ENCODE results near the gene SKA2.
"Not testable (repeated sequence)": the region's sequence is repeated elsewhere in the genome, so short reads cannot be mapped to it uniquely, and the experiment has no call there.

The SKA2 gene

DNA sequence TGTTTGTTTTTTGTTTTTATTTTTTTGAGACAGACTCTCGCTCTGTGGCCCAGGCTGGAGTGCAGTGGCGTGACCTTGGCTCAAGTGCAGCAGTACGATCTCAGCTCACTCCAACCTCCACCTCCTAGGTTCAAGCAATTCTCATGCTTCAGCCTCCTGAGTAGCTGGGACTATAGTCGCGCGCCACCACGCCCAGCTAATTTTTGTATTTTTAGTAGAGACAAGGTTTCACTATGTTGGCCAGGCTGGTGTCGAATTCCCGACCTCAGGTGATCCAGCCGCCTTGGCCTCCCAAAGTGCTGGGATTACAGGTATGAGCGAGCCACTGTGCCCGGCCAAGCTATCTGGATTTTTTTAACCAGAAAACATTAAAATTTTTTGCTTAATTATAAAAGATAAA lies 64.4 kb downstream of the SKA2 start:
- not testable (repeated sequence) for H3K9me3 ChIP-seq (ENCODE audit: control insufficient read depth, low read length); H3K4me1 ChIP-seq (ENCODE audit: control insufficient read depth, insufficient read depth, low read length); H3K9ac ChIP-seq (ENCODE audit: low read length); H3K27me3 ChIP-seq (ENCODE audit: control insufficient read depth, insufficient read depth, low read length); H3K36me3 ChIP-seq (ENCODE audit: control insufficient read depth, insufficient read depth, low read length); H3K4me3 ChIP-seq (ENCODE audit: low read length)

DNA sequence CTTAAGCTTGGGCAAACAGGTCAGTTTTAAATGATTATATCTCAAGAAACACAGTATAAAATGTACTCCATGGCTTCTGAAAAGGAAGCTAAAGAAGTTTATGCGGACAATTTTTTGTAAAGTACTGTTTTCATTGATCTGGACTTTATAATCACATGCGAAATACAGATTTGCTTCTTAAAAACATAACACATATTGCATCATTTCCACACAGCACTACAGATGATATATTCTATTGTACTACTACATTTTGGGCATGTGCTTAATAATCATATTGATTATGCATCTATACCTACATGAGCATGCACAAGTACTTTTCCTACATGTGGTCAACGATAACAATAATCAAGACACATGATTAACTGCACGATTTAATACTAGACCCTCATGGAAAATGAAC lies 70.8 kb downstream of the SKA2 start:
- Histone ChIP-seq H3K4me3 (ENCODE audit: low read length) (no peak overlapping the region), H3K9ac (ENCODE audit: low read length) (no peak overlapping the region), H3K36me3 (ENCODE audit: control insufficient read depth, insufficient read depth, low read length) (no peaks in the 10 kb centered on the region), H3K27me3 (ENCODE audit: control insufficient read depth, insufficient read depth, low read length) (no peaks in the 10 kb centered on the region), H3K9me3 (ENCODE audit: control insufficient read depth, low read length) (no peaks in the 10 kb centered on the region), H3K4me1 (ENCODE audit: control insufficient read depth, insufficient read depth, low read length) (no peaks in the 10 kb centered on the region)

DNA sequence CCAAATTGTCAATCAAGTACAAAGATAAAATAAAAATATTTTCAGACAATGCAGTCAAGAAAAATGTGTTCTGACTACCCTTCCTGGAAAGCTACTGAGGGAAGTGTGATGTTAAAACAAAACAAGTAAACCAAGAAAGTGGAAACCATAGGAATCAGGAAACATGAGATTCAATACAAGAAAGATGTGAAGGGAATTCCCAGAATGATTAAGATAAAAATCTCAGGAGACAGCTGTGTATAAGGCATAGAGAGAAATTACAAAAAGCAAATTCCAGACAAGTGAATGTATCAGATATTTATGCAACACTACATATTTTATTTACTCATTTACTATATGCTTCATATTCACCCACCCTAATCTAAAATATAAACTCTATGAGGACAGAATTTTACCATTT lies 80.5 kb downstream of the SKA2 start:
- Histone ChIP-seq H3K4me1 (ENCODE audit: control insufficient read depth, insufficient read depth, low read length) (no peaks in the 10 kb centered on the region), H3K27me3 (ENCODE audit: control insufficient read depth, insufficient read depth, low read length) (no peaks in the 10 kb centered on the region), H3K4me3 (ENCODE audit: low read length) (no peak overlapping the region), H3K9ac (ENCODE audit: low read length) (no peak overlapping the region), H3K9me3 (ENCODE audit: control insufficient read depth, low read length) (no peaks in the 10 kb centered on the region), H3K36me3 (ENCODE audit: control insufficient read depth, insufficient read depth, low read length) (no peaks in the 10 kb centered on the region)

DNA sequence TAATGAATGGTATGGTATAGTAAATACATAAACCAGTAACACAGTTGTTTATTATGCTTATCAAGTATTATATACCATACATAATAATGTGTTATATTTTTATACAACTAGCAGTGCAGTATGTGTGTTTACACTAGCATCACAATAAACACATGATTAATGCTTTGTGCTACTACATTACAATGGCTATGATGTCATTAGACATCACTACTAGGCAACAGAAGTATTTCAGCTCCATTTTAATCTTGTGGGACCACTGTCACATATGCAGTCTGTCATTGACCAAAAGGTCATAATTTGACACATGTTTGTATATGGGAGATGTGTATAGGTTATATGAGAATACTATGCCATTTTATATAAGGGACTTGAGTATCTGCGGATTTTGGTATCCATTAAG lies 81.0 kb downstream of the SKA2 start:
- H3K9me3 ChIP-seq (ENCODE audit: control insufficient read depth, low read length), result no peaks in the 10 kb centered on the region
- H3K36me3 ChIP-seq (ENCODE audit: control insufficient read depth, insufficient read depth, low read length), result no peaks in the 10 kb centered on the region
- H3K27me3 ChIP-seq (ENCODE audit: control insufficient read depth, insufficient read depth, low read length), result no peaks in the 10 kb centered on the region
- no peak overlapping the region for H3K4me3 ChIP-seq (ENCODE audit: low read length)
- no peak overlapping the region for H3K9ac ChIP-seq (ENCODE audit: low read length)
- H3K4me1 ChIP-seq (ENCODE audit: control insufficient read depth, insufficient read depth, low read length), result no peaks in the 10 kb centered on the region

DNA sequence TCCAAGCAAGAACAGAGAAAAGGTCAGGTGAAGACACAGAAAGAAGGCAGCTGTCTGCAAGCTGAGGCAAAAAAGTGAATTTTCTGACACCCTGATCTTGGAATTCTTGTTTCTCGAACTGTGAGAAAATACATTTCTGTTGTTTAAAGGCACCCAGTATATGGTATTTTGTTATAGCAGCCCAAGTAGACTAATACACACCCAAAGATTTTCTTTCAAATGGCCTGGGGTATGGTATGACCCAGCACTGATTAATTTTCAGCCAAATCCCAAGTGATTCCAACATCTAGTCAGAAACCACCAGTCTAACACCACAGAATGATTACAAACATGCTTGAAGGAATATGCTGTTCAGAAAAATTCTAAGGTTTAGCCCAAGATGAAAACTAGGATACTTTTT lies 85.1 kb downstream of the SKA2 start:
- H3K9ac ChIP-seq (ENCODE audit: low read length), result no peak overlapping the region
- no peaks in the 10 kb centered on the region for H3K9me3 ChIP-seq (ENCODE audit: control insufficient read depth, low read length)
- H3K27me3 ChIP-seq (ENCODE audit: control insufficient read depth, insufficient read depth, low read length), result no peaks in the 10 kb centered on the region
- no peaks in the 10 kb centered on the region for H3K36me3 ChIP-seq (ENCODE audit: control insufficient read depth, insufficient read depth, low read length)
- no peaks in the 10 kb centered on the region for H3K4me1 ChIP-seq (ENCODE audit: control insufficient read depth, insufficient read depth, low read length)
- no peak overlapping the region for H3K4me3 ChIP-seq (ENCODE audit: low read length)

DNA sequence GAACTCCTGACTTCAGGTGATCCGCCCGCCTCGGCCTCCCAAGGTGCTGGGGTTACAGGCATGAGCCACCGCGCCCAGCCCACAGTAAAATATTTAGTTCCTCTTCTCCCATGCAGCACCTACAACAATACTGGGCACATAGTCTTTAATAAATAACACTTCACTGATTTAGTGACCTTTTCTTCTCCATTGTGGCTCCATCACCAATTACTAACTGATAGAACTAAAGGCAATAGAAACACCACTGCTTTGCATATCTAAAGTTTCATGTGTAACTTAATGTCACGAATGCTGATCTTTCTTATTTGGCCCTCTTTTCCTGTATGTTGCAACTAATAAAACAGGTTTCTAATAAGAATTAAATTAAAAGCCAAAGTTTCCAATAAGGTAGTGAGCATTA lies 87.2 kb downstream of the SKA2 start:
- Histone ChIP-seq H3K9me3 (ENCODE audit: control insufficient read depth, low read length) (no peaks in the 10 kb centered on the region), H3K4me1 (ENCODE audit: control insufficient read depth, insufficient read depth, low read length) (no peaks in the 10 kb centered on the region), H3K9ac (ENCODE audit: low read length) (no peak overlapping the region), H3K4me3 (ENCODE audit: low read length) (no peak overlapping the region), H3K27me3 (ENCODE audit: control insufficient read depth, insufficient read depth, low read length) (no peaks in the 10 kb centered on the region), H3K36me3 (ENCODE audit: control insufficient read depth, insufficient read depth, low read length) (no peaks in the 10 kb centered on the region)

DNA sequence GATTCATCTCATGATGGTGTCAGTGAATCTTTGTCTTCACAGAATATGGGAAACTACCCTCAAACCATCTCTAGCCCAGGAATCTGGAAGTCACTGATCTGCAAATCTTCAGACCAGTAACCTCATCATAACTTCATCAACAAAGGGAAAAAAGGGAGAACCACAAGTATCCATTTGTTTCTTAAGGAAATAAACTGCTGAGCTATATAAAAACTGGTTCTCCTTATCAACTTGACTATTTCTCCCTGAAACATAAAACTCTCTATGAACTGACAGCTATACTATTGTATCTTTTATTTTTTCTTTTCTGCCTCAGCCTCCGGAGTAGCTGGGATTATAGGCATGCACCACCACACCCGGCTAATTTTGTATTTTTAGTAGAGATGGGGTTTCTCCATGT lies 87.6 kb downstream of the SKA2 start:
- no peaks in the 10 kb centered on the region for H3K36me3 ChIP-seq (ENCODE audit: control insufficient read depth, insufficient read depth, low read length)

DNA sequence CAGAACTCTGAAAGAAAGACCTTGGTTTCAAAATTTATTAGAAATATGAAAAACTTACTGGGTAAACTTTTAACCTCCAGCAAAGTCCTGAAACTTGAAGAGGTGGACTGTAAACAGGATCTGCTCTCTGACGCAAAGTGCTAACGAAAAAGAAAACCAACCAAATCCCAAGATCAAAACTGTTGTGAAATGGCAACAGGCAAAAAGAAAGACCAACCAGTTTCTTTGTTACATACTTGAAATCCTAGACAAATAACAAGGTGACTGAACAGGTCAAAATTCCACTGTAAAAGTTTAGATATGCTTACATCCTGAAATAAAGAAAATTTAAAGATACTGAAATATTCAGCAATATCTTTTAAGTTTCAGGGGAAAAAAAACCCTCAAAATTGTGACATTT lies 92.5 kb downstream of the SKA2 start:
- no peaks in the 10 kb centered on the region for H3K9me3 ChIP-seq (ENCODE audit: control insufficient read depth, low read length)
- H3K4me1 ChIP-seq (ENCODE audit: control insufficient read depth, insufficient read depth, low read length), result no peaks in the 10 kb centered on the region
- no peak overlapping the region for H3K4me3 ChIP-seq (ENCODE audit: low read length)
- no peaks in the 10 kb centered on the region for H3K36me3 ChIP-seq (ENCODE audit: control insufficient read depth, insufficient read depth, low read length)
- no peak overlapping the region for H3K9ac ChIP-seq (ENCODE audit: low read length)
- H3K27me3 ChIP-seq (ENCODE audit: control insufficient read depth, insufficient read depth, low read length), result no peaks in the 10 kb centered on the region

More for the DNA sequence above, 87.6 kb downstream of the SKA2 start:
- Histone ChIP-seq H3K9me3 (ENCODE audit: control insufficient read depth, low read length) (no peaks in the 10 kb centered on the region), H3K27me3 (ENCODE audit: control insufficient read depth, insufficient read depth, low read length) (no peaks in the 10 kb centered on the region), H3K4me3 (ENCODE audit: low read length) (no peak overlapping the region), H3K9ac (ENCODE audit: low read length) (no peak overlapping the region), H3K4me1 (ENCODE audit: control insufficient read depth, insufficient read depth, low read length) (no peaks in the 10 kb centered on the region)

Measured in mucosa of stomach (tissue), 1 donor.